ENCODE data around the gene NANOG. TPM values are rescaled to one million over a fixed set of nuclear protein-coding genes. Genes with fewer than 3 reads are reported as not detected.

Gene NANOG
- total RNA-seq: not detected in 2 replicates

DNA sequence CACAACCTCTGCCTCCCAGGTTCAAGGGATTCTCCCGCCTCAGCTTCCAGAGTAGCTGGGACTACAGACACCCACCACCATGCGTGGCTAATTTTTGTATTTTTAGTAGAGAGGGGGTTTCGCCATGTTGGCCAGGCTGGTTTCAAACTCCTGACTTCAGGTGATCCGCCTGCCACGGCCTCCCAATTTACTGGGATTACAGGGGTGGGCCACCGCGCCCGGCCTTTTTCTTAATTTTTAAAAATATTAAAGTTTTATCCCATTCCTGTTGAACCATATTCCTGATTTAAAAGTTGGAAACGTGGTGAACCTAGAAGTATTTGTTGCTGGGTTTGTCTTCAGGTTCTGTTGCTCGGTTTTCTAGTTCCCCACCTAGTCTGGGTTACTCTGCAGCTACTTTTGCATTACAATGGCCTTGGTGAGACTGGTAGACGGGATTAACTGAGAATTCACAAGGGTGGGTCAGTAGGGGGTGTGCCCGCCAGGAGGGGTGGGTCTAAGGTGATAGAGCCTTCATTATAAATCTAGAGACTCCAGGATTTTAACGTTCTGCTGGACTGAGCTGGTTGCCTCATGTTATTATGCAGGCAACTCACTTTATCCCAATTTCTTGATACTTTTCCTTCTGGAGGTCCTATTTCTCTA is at the start of gene NANOG:
TSS of gene NANOG (plus strand) at position 519 of the 645 bp plus-strand sequence. CDS start 213 bp downstream, outside the sequence.

DNA sequence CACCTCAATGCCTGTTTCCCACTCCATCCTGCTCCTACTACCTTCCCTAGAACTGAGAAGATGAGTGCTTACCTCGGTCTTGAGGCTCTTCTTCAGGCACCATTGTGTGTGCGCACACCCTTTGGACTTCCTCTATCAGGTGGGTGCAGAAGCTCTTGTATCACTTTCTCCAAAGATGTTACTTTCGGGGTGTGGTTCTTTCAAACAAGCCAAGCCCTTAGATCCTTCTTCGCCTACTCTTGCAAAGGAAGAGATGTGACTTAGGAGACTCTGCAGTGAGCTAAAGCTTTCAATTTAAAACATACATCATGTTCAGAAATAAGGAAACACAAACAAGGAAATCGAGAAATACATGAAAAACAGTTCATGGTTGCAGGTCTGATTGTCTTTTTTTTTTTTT is 42.0 kb upstream of the NANOG start, which contains the start of gene CLEC4C:
TSS of gene CLEC4C (minus strand) at position 130 of the 400 bp plus-strand sequence. CDS start at position 103, 27 bp downstream.

Other genes with a start within 250 kb of the NANOG start
- gene APOBEC1, start 123.5 kb upstream of the NANOG start, total RNA-seq: not detected in 2 replicates
- not detected in 2 replicates for gene GDF3, start 93.6 kb upstream of the NANOG start, total RNA-seq
- gene DPPA3, start 78.0 kb upstream of the NANOG start, total RNA-seq: not detected in 2 replicates
- not detected in 2 replicates for gene CLEC4C, start 42.0 kb upstream of the NANOG start, total RNA-seq
- not detected in 2 replicates for gene NANOGNB, start 24.2 kb upstream of the NANOG start, total RNA-seq
- 0.11 and 1.1 TPM in 2 replicates for gene SLC2A14, start 83.5 kb downstream of the NANOG start, total RNA-seq
- 129 and 132 TPM in 2 replicates for gene SLC2A3, start 146.8 kb downstream of the NANOG start, total RNA-seq
- 6.9 and 7.0 TPM in 2 replicates for gene FOXJ2, start 243.3 kb downstream of the NANOG start, total RNA-seq

Data from uterine smooth muscle cell (primary cell).